Mesendoderm (in vitro differentiated cells): Measurements from ENCODE around the gene NSD1.
"Not testable (repeated sequence)": the region's sequence is repeated elsewhere in the genome, so short reads cannot be mapped to it uniquely, and the experiment has no call there.

Experiments
- DNase-seq: peaks from one replicate; pipeline ENCODE4 v3.0.0; 2013
- H2AK5ac ChIP-seq: 2 replicates; pipeline ENCODE4 v1.6.1; 2013; ENCODE audit warnings: low read length, inconsistent platforms
- H2BK120ac ChIP-seq: 2 replicates; pipeline ENCODE4 v1.6.1; 2013; ENCODE audit warnings: low read depth, mild to moderate bottlenecking, low read length, moderate library complexity, mixed read lengths
- H2BK15ac ChIP-seq: replicated peaks from 2 replicates; pipeline ENCODE4 v1.6.1; 2013; ENCODE audit warnings: low read depth, mild to moderate bottlenecking, moderate library complexity
- H2BK5ac ChIP-seq: 2 replicates; pipeline ENCODE4 v1.6.1; 2013; ENCODE audit warnings: low read length, inconsistent platforms
- H3K18ac ChIP-seq: 2 replicates; pipeline ENCODE4 v1.6.1; 2013; ENCODE audit warnings: mild to moderate bottlenecking, low read length, mixed read lengths
- H3K23ac ChIP-seq: one replicate; pipeline ENCODE4 v1.6.1; 2013; ENCODE audit warnings: low read length
- H3K27ac ChIP-seq: 2 replicates; pipeline ENCODE4 v1.5.1; 2013; ENCODE audit warnings: low read depth, mild to moderate bottlenecking, inconsistent platforms, low read length, moderate library complexity
- H3K27me3 ChIP-seq: 2 replicates; pipeline ENCODE4 v1.6.1; 2013; ENCODE audit warnings: low read length, control low read depth, mild to moderate bottlenecking, inconsistent platforms; ENCODE audit not compliant: insufficient read depth, poor library complexity
- H3K36me3 ChIP-seq: 2 replicates; pipeline ENCODE4 v1.6.1; 2013; ENCODE audit warnings: low read length, inconsistent platforms; ENCODE audit not compliant: control insufficient read depth, insufficient read depth
- H3K4ac ChIP-seq: one replicate; pipeline ENCODE4 v1.6.1; 2013; ENCODE audit warnings: low read depth, mild to moderate bottlenecking, low read length, moderate library complexity
- H3K4me1 ChIP-seq: 2 replicates; pipeline ENCODE4 v1.6.1; 2013; ENCODE audit warnings: low read depth, low read length, inconsistent platforms; ENCODE audit not compliant: control insufficient read depth
- H3K4me2 ChIP-seq: 2 replicates; pipeline ENCODE4 v1.6.1; 2013; ENCODE audit warnings: low read length
- H3K4me3 ChIP-seq: 2 replicates; pipeline ENCODE4 v1.5.1; 2013; ENCODE audit warnings: mild to moderate bottlenecking, low read length
- H3K56ac ChIP-seq: one replicate; pipeline ENCODE4 v1.6.1; 2013; ENCODE audit warnings: low read length
- H3K79me1 ChIP-seq: 2 replicates; pipeline ENCODE4 v1.6.1; 2013; ENCODE audit warnings: low read length, inconsistent platforms
- H3K79me2 ChIP-seq: 2 replicates; pipeline ENCODE4 v1.6.1; 2013; ENCODE audit warnings: mild to moderate bottlenecking, low read length; ENCODE audit not compliant: control insufficient read depth, insufficient read depth
- H3K9ac ChIP-seq: 2 replicates; pipeline ENCODE4 v1.6.1; 2013; ENCODE audit warnings: low read length, inconsistent platforms
- H4K5ac ChIP-seq: one replicate; pipeline ENCODE4 v1.6.1; 2013; ENCODE audit warnings: low read length
- H4K8ac ChIP-seq: one replicate; pipeline ENCODE4 v1.6.1; 2013; ENCODE audit warnings: low read depth, mild to moderate bottlenecking, control low read depth, low read length, moderate library complexity
- WGBS: extraction: QIAGEN DNeasy Blood & Tissue Kit; methylation state at CpG from one replicate; pipeline ENCODE4 v1.1.7; 2013; ENCODE audit warnings: low lambda C conversion rate, missing lambda C conversion rate; ENCODE audit not compliant: insufficient coverage; ENCODE audit errors: extremely low coverage; 5-methylcytosine and 5-hydroxymethylcytosine counted together

NSD1 gene

GRCh38 chr5:177256296-177256695, 122.7 kb downstream of the NSD1 start:
- Histone ChIP-seq H3K4ac (no peak overlapping the region), H3K36me3 (peaks cover 8% of the 10 kb centered on the region), H3K4me2 (no peak overlapping the region)

GRCh38 chr5:177258711-177259110, 125.1 kb downstream of the NSD1 start:
- H3K56ac ChIP-seq, H2BK5ac ChIP-seq, H3K18ac ChIP-seq, H3K4me1 ChIP-seq, H3K4me2 ChIP-seq, H3K27ac ChIP-seq, H3K27me3 ChIP-seq, DNase-seq, H4K8ac ChIP-seq, H3K79me1 ChIP-seq, H3K36me3 ChIP-seq, H2AK5ac ChIP-seq, H2BK120ac ChIP-seq, H3K23ac ChIP-seq, H3K4me3 ChIP-seq, H3K79me2 ChIP-seq, H3K4ac ChIP-seq, H3K9ac ChIP-seq, H4K5ac ChIP-seq, H2BK15ac ChIP-seq: not testable (repeated sequence)
- WGBS, result no CpG with 5 or more reads among the region's 7 CpGs

More at GRCh38 chr5:177256296-177256695, 122.7 kb downstream of the NSD1 start:
- H3K79me2 ChIP-seq, result no peaks in the 10 kb centered on the region
- H3K4me1 ChIP-seq, result no peaks in the 10 kb centered on the region
- no peak overlapping the region for H2AK5ac ChIP-seq
- no peak for DNase-seq
- no peak overlapping the region for H3K27ac ChIP-seq
- H3K4me3 ChIP-seq, result no peak overlapping the region
- H3K79me1 ChIP-seq, result peaks cover 2% of the 10 kb centered on the region
- no peak overlapping the region for H4K8ac ChIP-seq
- H3K56ac ChIP-seq, result no peak overlapping the region
- no peaks in the 10 kb centered on the region for H3K27me3 ChIP-seq
- no CpG with 5 or more reads among the region's 5 CpGs for WGBS
- H3K18ac ChIP-seq, result no peak overlapping the region
- no peak overlapping the region for H2BK120ac ChIP-seq
- no peak overlapping the region for H3K23ac ChIP-seq
- H4K5ac ChIP-seq, result no peak overlapping the region
- H3K9ac ChIP-seq, result no peak overlapping the region
- H2BK15ac ChIP-seq, result no peak overlapping the region
- no peak overlapping the region for H2BK5ac ChIP-seq

GRCh38 chr5:177260961-177261360, 127.4 kb downstream of the NSD1 start:
- Histone ChIP-seq H3K36me3 (peaks cover 12% of the 10 kb centered on the region), H3K27ac (no peak overlapping the region), H2AK5ac (no peak overlapping the region), H3K23ac (no peak overlapping the region), H4K8ac (no peak overlapping the region), H3K4me3 (no peak overlapping the region), H4K5ac (no peak overlapping the region), H2BK15ac (no peak overlapping the region), H3K27me3 (no peaks in the 10 kb centered on the region), H3K4me1 (no peaks in the 10 kb centered on the region), H3K56ac (no peak overlapping the region), H3K18ac (no peak overlapping the region), H2BK120ac (no peak overlapping the region), H3K4ac (no peak overlapping the region), H3K4me2 (no peak overlapping the region), H3K79me1 (peaks cover 2% of the 10 kb centered on the region), H2BK5ac (no peak overlapping the region), H3K79me2 (no peaks in the 10 kb centered on the region), H3K9ac (no peak overlapping the region)
- WGBS, result 100% methylated on average over 1 of the region's 7 CpGs
- no peak for DNase-seq

- H3K27me3 ChIP-seq, result no peaks in the 10 kb centered on the region
- H3K23ac ChIP-seq, result no peak overlapping the region
- no peak overlapping the region for H3K4me3 ChIP-seq
- H3K4ac ChIP-seq, result no peak overlapping the region
- H3K4me1 ChIP-seq, result no peaks in the 10 kb centered on the region
- WGBS, result no CpG with 5 or more reads among the region's 1 CpG
- H3K27ac ChIP-seq, result no peak overlapping the region
- no peak overlapping the region for H2BK120ac ChIP-seq
- no peaks in the 10 kb centered on the region for H3K79me2 ChIP-seq
- no peak for DNase-seq
- no peak overlapping the region for H3K4me2 ChIP-seq
- no peak overlapping the region for H4K8ac ChIP-seq
- peaks cover 2% of the 10 kb centered on the region for H3K79me1 ChIP-seq
- H3K36me3 ChIP-seq, result peaks cover 12% of the 10 kb centered on the region
- H2BK15ac ChIP-seq, result no peak overlapping the region
- no peak overlapping the region for H2BK5ac ChIP-seq
- H3K56ac ChIP-seq, result no peak overlapping the region
- no peak overlapping the region for H2AK5ac ChIP-seq
- H4K5ac ChIP-seq, result no peak overlapping the region
- H3K18ac ChIP-seq, result no peak overlapping the region
- H3K9ac ChIP-seq, result no peak overlapping the region
These were observed 127.9 kb downstream of the NSD1 start for GRCh38 chr5:177261510-177261909.

GRCh38 chr5:177264178-177264577, 130.6 kb downstream of the NSD1 start:
- Histone ChIP-seq H2BK5ac (no peak overlapping the region), H3K4me3 (no peak overlapping the region), H3K18ac (no peak overlapping the region), H3K36me3 (peaks cover 9% of the 10 kb centered on the region), H3K56ac (no peak overlapping the region), H2AK5ac (no peak overlapping the region), H4K8ac (no peak overlapping the region), H3K79me1 (no peaks in the 10 kb centered on the region), H2BK15ac (no peak overlapping the region), H3K9ac (no peak overlapping the region), H3K27me3 (no peaks in the 10 kb centered on the region), H3K23ac (no peak overlapping the region), H3K4me2 (no peak overlapping the region), H3K79me2 (no peaks in the 10 kb centered on the region), H3K27ac (no peak overlapping the region), H3K4ac (no peak overlapping the region), H4K5ac (no peak overlapping the region), H3K4me1 (no peaks in the 10 kb centered on the region), H2BK120ac (no peak overlapping the region)
- no peak for DNase-seq
- no CpG with 5 or more reads among the region's 1 CpG for WGBS

GRCh38 chr5:177265395-177265794, 131.8 kb downstream of the NSD1 start:
- H3K56ac ChIP-seq, result no peak overlapping the region
- H3K36me3 ChIP-seq, result peaks cover 9% of the 10 kb centered on the region
- no peak overlapping the region for H3K23ac ChIP-seq
- no peak overlapping the region for H2AK5ac ChIP-seq
- no peak overlapping the region for H4K8ac ChIP-seq
- H3K79me1 ChIP-seq, result no peaks in the 10 kb centered on the region
- no peak overlapping the region for H3K4me3 ChIP-seq
- H2BK120ac ChIP-seq, result no peak overlapping the region
- H3K27me3 ChIP-seq, result no peaks in the 10 kb centered on the region
- no peak overlapping the region for H4K5ac ChIP-seq
- no peak overlapping the region for H3K4ac ChIP-seq
- no peak overlapping the region for H3K4me2 ChIP-seq
- no peak overlapping the region for H2BK15ac ChIP-seq
- DNase-seq, result no peak
- H3K79me2 ChIP-seq, result no peaks in the 10 kb centered on the region
- no peak overlapping the region for H3K27ac ChIP-seq
- no peak overlapping the region for H2BK5ac ChIP-seq
- H3K18ac ChIP-seq, result no peak overlapping the region
- WGBS, result no CpG with 5 or more reads among the region's 16 CpGs
- H3K9ac ChIP-seq, result no peak overlapping the region
- H3K4me1 ChIP-seq, result no peaks in the 10 kb centered on the region
